HG03060 (cell line): Measurements from ENCODE around the gene THAP7.
"Not testable (repeated sequence)": the region's sequence is repeated elsewhere in the genome, so short reads cannot be mapped to it uniquely, and the experiment has no call there.

Experiments used
- ATAC-seq: cut with Tn5 transposase; IDR thresholded peaks from one replicate; pipeline ENCODE4 v1.9.1; 2021; ENCODE audit warnings: low read depth, moderate number of reproducible peaks; ENCODE audit not compliant: unreplicated experiment

Gene THAP7

GRCh38 chr22:21001601-21002325, at the start of gene THAP7:
Gene THAP7, minus strand, starts transcription at chr22:21002118. Its CDS starts 207 bp downstream, at chr22:21001911.
- peak; percentile 48 for ATAC-seq

- no peak for ATAC-seq
Measured at GRCh38 chr22:21051145-21051830, 49.4 kb upstream of the THAP7 start.

- not testable (repeated sequence) for ATAC-seq
Measured at GRCh38 chr22:21048965-21049364, 47.0 kb upstream of the THAP7 start.

GRCh38 chr22:21048448-21048847, 46.5 kb upstream of the THAP7 start:
- not testable (repeated sequence) for ATAC-seq

GRCh38 chr22:21047730-21048129, 45.8 kb upstream of the THAP7 start:
- no peak for ATAC-seq

- no peak for ATAC-seq
Measured at GRCh38 chr22:21047035-21047661, 45.2 kb upstream of the THAP7 start.

- ATAC-seq: no peak
Measured at GRCh38 chr22:21045585-21046294, 43.8 kb upstream of the THAP7 start, which contains the start of gene LRRC74B. Gene LRRC74B, plus strand, starts transcription at chr22:21045946. Its CDS starts 41 bp downstream, at chr22:21045987.

- no peak for ATAC-seq
Measured at GRCh38 chr22:21044931-21045584, 43.1 kb upstream of the THAP7 start.

- no peak for ATAC-seq
Measured at GRCh38 chr22:21043860-21044535, 42.1 kb upstream of the THAP7 start.

GRCh38 chr22:21042978-21043859, 41.3 kb upstream of the THAP7 start:
- no peak for ATAC-seq

GRCh38 chr22:21041937-21042336, 40.0 kb upstream of the THAP7 start:
- ATAC-seq: no peak

- not testable (repeated sequence) for ATAC-seq
Measured at GRCh38 chr22:21039158-21039557, 37.2 kb upstream of the THAP7 start.

GRCh38 chr22:21038405-21038804, 36.5 kb upstream of the THAP7 start:
- ATAC-seq: no peak

GRCh38 chr22:21034989-21035388, 33.1 kb upstream of the THAP7 start:
- ATAC-seq: no peak

GRCh38 chr22:21033895-21034294, 32.0 kb upstream of the THAP7 start:
- ATAC-seq: no peak

GRCh38 chr22:21032868-21033688, 31.2 kb upstream of the THAP7 start:
- ATAC-seq: no peak

GRCh38 chr22:21032037-21032867, 30.3 kb upstream of the THAP7 start, which contains the start of gene SLC7A4:
Gene SLC7A4, minus strand, starts transcription at chr22:21032561. Its CDS starts 749 bp downstream, at chr22:21031812.
- no peak for ATAC-seq
